GM19035 (cell line): ENCODE results near the gene TMCC2.
"Not testable (repeated sequence)": the region's sequence is repeated elsewhere in the genome, so short reads cannot be mapped to it uniquely, and the experiment has no call there.

Source experiments
- ATAC-seq: cut with Tn5 transposase; IDR thresholded peaks from one replicate; pipeline ENCODE4 v1.9.1; 2021; ENCODE audit not compliant: unreplicated experiment

TMCC2 gene

GRCh38 chr1:205279986-205280385 is 52.2 kb downstream of the TMCC2 start:
- ATAC-seq: no peak

GRCh38 chr1:205280666-205281395 is 53.1 kb downstream of the TMCC2 start:
- ATAC-seq: not testable (repeated sequence)

- ATAC-seq: no peak
Observed at GRCh38 chr1:205283270-205284147, 55.8 kb downstream of the TMCC2 start.

DNA sequence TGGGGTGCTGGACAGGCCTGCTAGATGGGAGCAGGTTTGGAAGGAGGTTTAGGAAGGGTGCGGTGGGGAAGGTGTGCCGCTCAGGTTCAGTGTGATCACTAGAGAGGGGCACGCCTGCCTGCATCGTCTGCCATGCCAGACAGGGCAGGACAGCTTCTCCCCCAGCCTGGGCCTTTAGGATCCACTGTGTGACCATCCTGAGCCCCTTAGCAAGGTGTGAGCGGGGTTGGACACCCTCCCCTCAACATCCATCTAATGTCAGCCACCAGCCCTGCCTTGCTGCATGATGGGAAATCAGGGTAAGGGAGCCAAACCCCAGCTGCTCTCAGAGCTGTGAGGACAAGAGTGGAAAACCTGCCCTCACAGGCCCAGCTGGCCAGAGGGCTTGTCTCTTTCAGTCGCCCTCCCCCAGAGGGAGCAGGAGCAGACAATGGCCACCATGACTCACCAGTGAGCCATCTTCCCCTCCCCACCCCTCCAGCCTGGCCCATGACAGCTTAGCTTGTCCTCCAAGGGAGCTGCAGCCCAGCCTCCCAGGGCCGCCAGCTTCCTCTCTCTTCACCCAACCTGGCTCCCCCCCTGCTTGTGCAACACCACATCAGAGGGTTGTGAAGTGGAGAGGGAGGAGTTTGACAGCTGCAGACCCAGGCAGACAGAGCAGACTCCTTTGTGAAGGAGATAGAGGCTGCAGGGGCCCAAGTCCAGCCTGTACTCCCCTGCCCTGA is 56.8 kb downstream of the TMCC2 start:
- no peak for ATAC-seq

DNA sequence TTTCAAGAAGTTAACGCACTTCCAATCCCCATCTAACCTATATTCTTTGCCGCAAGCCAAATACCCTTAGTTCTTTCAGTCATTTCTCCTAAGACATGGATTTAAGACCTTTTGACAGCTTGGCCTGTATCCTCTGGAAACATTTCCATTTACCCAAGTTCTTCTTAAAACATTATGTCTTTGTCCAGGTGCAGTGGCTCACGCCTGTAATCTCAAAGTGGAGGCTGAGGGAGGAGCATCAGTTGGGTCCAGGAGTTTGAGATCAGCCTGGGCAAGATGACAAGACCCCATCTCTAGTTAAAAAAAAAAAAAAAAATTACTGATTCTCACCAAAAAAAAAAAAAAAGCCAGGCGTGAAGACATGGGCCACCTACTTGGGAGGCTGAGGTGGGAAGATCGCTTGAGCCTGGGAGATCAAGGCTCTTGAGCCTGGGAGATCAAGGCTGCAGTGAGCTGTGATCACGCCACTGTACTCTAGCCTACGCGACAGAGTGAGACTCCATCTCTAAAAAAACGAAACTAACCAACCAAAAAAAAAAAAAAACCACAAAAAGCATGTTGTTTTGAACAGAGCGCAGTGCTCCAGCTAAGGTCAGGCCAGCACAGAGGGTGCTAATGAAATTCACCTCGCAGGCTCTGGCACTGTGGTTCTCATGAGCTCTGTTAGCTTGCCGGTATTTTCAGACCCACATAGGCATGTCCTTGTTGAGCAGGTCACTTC is 57.8 kb downstream of the TMCC2 start:
- peak; percentile 28 for ATAC-seq

- ATAC-seq: peak; percentile 28
Observed at GRCh38 chr1:205286335-205286950, 58.7 kb downstream of the TMCC2 start.

GRCh38 chr1:205287076-205287475 is 59.3 kb downstream of the TMCC2 start:
- no peak for ATAC-seq

DNA sequence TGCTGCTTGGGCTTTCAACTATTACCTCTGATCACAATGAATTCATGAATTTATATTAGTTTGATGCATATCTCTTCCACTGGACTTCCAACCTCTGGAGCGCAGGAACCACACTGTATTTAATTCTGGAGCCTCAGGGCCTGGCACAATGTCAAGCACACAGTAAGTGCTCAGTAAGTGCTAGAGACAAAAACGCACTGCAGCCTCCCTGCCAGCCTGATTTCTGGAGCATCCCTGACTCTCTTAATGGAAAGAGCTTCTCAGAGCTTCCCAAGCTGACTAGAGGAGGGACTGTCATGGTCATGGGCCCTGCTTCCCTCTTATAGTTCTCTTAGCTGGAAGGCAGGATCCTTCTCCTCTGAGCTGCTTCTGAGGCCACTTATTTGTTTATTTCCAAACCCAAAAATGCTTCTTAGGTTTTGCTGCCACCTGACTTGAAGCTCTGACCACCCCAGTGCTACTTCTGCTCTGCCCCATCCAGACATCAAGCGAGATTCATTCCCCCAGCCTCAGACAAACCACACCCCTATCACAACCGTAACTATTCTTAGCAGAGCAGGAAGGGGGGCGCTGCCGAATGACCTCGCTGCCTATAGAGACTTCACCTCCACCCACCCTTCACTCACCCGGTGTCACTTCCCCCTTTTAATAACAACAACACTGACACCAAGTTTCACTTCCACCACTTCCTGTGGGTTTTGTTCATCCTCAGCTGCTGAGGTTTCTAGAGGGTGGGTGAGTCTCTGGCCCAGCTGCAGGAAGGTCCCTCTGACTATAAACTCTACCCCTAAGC is 60.2 kb downstream of the TMCC2 start:
- peak; percentile 77 for ATAC-seq

DNA sequence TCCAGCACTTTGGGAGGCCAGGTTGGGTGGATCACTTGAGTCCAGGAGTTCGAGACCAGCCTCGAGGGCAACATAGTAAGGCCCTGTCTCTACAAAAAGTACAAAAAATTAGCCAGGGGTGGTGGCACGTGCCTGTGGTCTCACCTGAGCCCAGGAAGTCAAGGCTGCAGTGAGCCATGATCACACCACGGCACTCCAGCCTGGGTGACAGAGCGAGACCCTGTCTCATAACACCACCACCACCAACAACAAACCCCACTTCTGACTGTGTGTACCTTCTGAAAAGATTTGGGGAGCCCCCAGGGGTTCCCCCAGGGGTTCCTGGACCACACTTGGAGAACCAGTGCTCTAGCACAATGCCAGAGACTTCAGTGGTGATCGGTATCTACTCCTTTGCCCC is 63.9 kb downstream of the TMCC2 start:
- ATAC-seq: no peak

DNA sequence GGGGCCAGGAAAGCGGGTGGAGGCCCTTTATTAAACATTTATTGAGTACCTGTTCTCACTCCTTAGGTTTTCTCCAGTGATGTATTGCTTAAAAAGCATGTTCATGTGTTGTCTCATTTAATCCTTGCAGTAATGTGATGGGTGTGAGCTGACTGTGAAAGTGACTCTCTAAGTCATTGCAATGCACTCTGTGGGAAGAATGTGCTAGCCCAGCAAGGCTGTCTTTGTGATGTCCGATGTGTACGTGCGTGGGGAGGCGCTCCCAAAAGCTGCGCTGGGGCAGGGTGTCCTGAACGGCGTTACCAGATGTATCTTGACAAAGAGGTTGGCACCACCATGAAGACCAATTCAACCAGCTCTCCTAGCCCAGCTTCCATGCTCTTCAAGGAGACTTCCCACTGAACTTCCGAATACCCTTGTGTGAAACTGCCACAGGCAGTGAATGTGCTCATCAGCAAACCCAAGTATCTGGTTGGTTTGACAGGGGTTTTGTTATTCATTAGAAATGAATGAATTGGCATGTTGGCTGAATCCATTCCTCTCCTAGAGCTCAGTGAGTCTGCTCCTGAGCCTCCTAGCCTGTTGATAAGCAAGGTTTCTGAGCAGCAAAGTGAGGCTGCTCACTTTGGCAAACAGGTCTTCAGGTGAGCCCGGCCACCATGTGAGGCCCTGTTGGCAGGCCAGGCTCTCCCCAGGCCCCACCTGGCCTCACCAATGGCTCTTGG is 65.8 kb downstream of the TMCC2 start:
- ATAC-seq: no peak

DNA sequence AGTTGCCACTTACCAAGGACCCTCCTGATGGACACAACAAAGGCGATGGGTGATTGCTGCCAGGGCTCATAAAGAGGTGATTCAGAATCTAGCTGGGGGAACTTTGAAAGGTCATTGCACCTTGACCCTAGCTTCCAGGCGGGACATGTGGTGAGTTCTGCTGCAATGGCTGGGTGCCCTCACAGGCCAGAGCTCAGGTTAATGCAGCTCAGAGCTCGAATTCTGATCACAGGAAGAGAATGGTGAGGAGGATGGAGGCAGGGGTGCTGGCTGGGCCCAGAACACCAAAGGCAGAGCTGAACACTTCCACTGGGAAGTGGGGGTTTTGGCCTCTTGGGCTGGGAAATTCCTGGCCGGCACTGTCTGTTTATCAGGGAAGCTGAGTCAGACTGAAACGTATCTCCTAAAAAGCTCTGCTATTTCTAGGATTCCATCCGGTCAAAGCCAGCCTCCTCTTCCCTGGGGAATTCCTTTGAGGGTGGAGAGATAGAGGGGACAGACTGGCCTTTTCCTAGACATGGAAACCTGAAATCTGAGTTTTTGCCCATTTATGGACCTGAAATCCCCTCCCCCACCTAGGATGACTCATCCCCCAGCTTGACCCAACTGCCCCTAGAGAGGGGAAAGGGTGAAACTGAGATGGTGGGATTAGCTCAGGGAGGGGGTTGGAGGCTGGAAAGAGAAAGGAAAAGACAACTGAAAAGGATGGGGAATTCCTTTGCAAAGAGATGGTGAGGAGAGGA is 66.6 kb downstream of the TMCC2 start:
- ATAC-seq: no peak

- ATAC-seq: no peak
Observed at GRCh38 chr1:205294934-205295333, 67.2 kb downstream of the TMCC2 start.

- no peak for ATAC-seq
Observed at GRCh38 chr1:205296154-205296553, 68.4 kb downstream of the TMCC2 start.

GRCh38 chr1:205297546-205298177 is 69.9 kb downstream of the TMCC2 start:
- not testable (repeated sequence) for ATAC-seq

GRCh38 chr1:205298191-205298994 is 70.6 kb downstream of the TMCC2 start:
- no peak for ATAC-seq

DNA sequence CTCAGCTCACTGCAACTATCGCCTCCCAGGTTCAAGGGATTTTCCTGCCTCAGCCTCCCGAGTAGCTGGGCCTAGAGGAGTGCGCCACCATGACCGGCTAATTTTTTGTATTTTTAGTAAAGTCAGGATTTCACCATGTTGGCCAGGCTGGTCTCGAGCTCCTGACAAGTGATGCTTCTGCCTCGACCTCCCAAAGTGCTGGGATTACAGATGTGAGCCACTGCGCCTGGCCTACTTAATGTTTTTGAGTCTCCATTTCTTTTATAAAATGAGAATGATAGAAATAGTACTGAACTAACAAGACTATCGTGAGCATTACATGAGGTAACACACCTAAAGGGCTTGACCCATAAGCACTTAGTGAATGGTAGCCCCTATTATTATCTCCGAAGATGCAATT is 72.4 kb downstream of the TMCC2 start:
- no peak for ATAC-seq

GRCh38 chr1:205301205-205301821 is 73.6 kb downstream of the TMCC2 start:
- no peak for ATAC-seq
